ENCODE results near the gene ZNF672. TPM values are rescaled to one million over a fixed set of nuclear protein-coding genes. Genes with fewer than 3 reads are reported as not detected.
A peak's percentile ranks its signal among the peaks of the same experiment; 100 is the strongest.

The ZNF672 gene
- total RNA-seq, 4 donors from 2014 or later: 15.0 to 34.3 (median 24.0) TPM

DNA sequence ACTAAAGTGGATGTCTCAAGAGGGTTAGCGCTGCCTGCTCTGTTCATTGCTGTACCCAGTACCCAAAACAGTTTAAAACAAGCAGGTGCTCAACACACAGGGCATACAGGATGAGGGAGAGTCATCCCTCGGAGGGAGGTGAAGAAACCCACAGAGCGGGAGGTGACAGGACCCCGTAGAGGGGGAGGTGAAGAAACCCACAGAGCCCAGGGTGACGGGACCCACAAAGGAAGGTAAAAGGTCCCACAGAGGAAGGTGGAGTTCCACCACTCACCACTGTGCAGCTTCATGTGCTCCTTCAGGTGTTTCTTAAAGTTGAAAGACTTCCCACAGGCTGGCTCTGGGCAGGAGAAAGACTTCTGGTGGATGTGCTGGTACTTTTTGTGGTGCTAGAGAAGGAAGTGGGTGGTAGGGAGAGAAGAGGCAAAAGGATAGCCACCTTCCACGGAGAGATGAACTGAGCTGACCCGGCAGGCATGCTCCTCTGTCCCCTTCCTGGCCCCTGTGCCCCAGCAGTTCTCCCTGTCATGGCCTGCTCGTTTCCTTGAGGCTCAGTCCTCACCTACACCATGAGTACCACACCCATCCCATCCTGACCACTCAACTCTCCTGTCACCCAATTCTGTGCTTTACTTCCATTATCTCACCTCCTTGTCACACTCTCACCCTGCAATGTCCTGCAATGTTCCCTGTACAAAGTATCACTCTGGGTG, 15.8 kb downstream of the ZNF672 start:
- DNase-seq: no peak
- Histone ChIP-seq H3K4me3 (no peak overlapping the region), H3K27ac (no peak overlapping the region), H3K9me3 (no peaks in the 10 kb centered on the region), H3K27me3 (no peaks in the 10 kb centered on the region), H3K36me3 (no peaks in the 10 kb centered on the region), H3K4me1 (peaks cover 0 to 7% of the 10 kb centered on the region in 2 donors)
- TF ChIP-seq, protein P1, sequence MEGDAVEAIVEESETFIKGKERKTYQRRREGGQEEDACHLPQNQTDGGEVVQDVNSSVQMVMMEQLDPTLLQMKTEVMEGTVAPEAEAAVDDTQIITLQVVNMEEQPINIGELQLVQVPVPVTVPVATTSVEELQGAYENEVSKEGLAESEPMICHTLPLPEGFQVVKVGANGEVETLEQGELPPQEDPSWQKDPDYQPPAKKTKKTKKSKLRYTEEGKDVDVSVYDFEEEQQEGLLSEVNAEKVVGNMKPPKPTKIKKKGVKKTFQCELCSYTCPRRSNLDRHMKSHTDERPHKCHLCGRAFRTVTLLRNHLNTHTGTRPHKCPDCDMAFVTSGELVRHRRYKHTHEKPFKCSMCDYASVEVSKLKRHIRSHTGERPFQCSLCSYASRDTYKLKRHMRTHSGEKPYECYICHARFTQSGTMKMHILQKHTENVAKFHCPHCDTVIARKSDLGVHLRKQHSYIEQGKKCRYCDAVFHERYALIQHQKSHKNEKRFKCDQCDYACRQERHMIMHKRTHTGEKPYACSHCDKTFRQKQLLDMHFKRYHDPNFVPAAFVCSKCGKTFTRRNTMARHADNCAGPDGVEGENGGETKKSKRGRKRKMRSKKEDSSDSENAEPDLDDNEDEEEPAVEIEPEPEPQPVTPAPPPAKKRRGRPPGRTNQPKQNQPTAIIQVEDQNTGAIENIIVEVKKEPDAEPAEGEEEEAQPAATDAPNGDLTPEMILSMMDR (IDR thresholded peaks at IDR 0.05): no peak
- TF ChIP-seq POLR2A (IDR thresholded peaks at IDR 0.05): no peak
- intact Hi-C loops (cut with DNase I; ENCODE audit: low total_unique reads): no loop called here

DNA sequence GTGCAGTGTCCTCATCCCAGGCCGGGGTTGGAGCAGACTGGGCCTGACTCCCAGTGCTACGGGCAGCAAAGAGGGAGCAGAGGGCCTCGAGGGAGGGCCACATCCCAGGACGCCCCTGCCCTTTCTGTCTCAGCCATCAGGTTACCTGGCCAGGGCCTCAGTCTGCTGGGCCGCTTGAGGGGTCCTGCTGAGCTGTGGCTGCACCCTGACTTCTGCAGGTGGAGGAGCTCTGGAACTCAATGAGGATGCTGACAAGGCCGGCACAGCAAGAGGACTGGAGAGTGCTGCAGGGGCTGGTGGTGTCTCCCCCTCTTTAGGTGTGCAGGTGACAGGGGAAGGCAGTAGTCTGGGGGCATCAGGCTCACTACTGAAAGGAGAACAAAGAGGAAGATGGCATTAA, 17.6 kb downstream of the ZNF672 start:
- TF ChIP-seq POLR2A (IDR thresholded peaks at IDR 0.05): no peak
- TF ChIP-seq, protein P1 (IDR thresholded peaks at IDR 0.05): no peak
- no peaks in the 10 kb centered on the region for H3K36me3 ChIP-seq
- no peak for DNase-seq
- intact Hi-C loops (cut with DNase I; ENCODE audit: low total_unique reads): no loop called here
- no peaks in the 10 kb centered on the region for H3K9me3 ChIP-seq
- H3K4me3 ChIP-seq: no peak overlapping the region
- H3K27ac ChIP-seq: no peak overlapping the region
- no peaks in the 10 kb centered on the region for H3K27me3 ChIP-seq
- H3K4me1 ChIP-seq: peaks cover 0 to 7% of the 10 kb centered on the region in 2 donors

DNA sequence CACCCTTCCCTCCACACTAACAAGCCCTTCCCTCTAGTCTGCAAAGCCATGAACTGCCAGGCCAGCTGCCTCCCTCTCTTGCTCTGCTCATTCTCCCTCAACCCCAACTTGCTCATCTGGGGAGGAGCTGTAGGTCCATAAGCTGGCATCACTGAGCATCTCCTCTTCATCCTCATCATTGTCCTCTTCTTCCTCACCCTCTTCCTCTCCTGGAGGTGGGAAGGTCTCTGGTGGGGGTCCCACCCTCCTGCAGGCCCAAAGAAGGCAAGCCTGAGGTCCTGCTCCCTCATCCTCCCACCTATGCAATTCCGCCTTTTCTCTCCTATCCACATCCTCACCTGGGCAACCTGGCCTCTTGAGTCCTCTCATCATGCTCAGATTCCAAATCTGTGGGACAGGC, 18.2 kb downstream of the ZNF672 start:
- H3K4me1 ChIP-seq: peaks cover 0 to 7% of the 10 kb centered on the region in 2 donors
- H3K36me3 ChIP-seq: no peaks in the 10 kb centered on the region
- intact Hi-C loops (cut with DNase I; ENCODE audit: low total_unique reads): no loop called here
- TF ChIP-seq, protein P1 (IDR thresholded peaks at IDR 0.05): no peak
- no peak for TF ChIP-seq POLR2A (IDR thresholded peaks at IDR 0.05)
- no peak overlapping the region for H3K4me3 ChIP-seq
- no peak overlapping the region for H3K27ac ChIP-seq
- no peaks in the 10 kb centered on the region for H3K27me3 ChIP-seq
- DNase-seq: no peak
- H3K9me3 ChIP-seq: no peaks in the 10 kb centered on the region

GRCh38 chr1:248857201-248857600, 19.2 kb downstream of the ZNF672 start:
- intact Hi-C loops (cut with DNase I; ENCODE audit: low total_unique reads): no loop called here
- Histone ChIP-seq H3K9me3 (no peaks in the 10 kb centered on the region), H3K27me3 (no peaks in the 10 kb centered on the region), H3K27ac (peak overlapping the region in 1 of 2 donors; percentile 95), H3K4me3 (no peak overlapping the region), H3K4me1 (peaks cover 0 to 7% of the 10 kb centered on the region in 2 donors), H3K36me3 (no peaks in the 10 kb centered on the region)
- DNase-seq: no peak
- TF ChIP-seq, protein P1 (IDR thresholded peaks at IDR 0.05): no peak
- TF ChIP-seq POLR2A (IDR thresholded peaks at IDR 0.05): no peak

- intact Hi-C loops (cut with DNase I; ENCODE audit: low total_unique reads): loop anchor here (2.0 kb wide), 1 partner anchor 19 kb away; the partner anchor contains the start of gene ZNF672
- TF ChIP-seq POLR2A (IDR thresholded peaks at IDR 0.05): no peak
- peaks cover 0 to 7% of the 10 kb centered on the region in 2 donors for H3K4me1 ChIP-seq
- H3K9me3 ChIP-seq: no peaks in the 10 kb centered on the region
- peak overlapping the region; percentile 92 to 95 for H3K27ac ChIP-seq
- peak overlapping the region; percentile 60 to 73 for H3K4me3 ChIP-seq
- no peaks in the 10 kb centered on the region for H3K36me3 ChIP-seq
- DNase-seq: no peak
- no peaks in the 10 kb centered on the region for H3K27me3 ChIP-seq
Measured at GRCh38 chr1:248857749-248858095, 19.7 kb downstream of the ZNF672 start.

All from uterus (tissue), 4 donors.